ENCODE measurements around the gene EARS2.

GRCh38 chr16:23523321-23523720 lies 33.8 kb downstream of the EARS2 start:
- TF ChIP-seq SUZ12 (IDR thresholded peaks at IDR 0.05; ENCODE audit: extremely low read depth, insufficient read depth, insufficient read length) (no peak), YY1 (IDR thresholded peaks at IDR 0.05; ENCODE audit: insufficient read depth, insufficient read length) (no peak)
